NCI-H146 treated with DMSO at 0.1 percent for 48 hours (cell line): Measurements from ENCODE around the gene PRPSAP1.
"Not testable (repeated sequence)": the region's sequence is repeated elsewhere in the genome, so short reads cannot be mapped to it uniquely, and the experiment has no call there.

Experiments used
- DNase-seq: peaks from one replicate; lab custom pipeline; 2025; ENCODE audit not compliant: unreplicated experiment; lab: John Stamatoyannopoulos, UW

Gene PRPSAP1

DNA sequence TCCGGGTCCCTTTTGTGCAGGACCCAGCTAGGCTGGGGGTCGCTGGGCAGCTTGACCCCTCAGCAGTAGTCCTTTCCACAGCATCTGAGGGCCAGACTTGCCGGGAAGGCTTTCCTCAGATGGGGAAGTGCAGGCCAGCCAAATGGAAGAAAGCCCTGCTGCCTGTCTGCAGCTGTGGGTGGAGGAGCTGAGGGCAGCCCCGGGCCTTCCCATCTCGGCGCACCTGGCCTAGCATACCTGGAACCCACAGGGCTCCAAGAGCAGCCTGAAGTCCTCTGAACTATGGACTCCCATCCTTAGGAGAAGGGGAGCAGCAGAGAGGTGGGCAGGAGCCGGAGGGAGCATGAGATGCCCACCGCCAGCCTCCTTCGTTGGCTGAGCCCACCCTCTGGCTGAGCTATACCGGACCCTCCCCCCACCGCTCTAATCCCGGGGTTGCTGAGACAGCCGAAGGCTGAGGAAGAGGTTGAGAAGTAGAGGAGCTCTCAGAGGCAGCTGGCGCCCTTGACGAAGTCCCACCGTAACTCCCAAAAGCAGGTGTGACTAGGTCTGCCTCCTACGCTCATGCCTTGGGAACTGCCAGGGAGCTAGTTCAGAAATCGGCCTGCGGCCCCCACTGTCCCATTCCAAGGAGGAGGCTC lies 75.3 kb downstream of the PRPSAP1 start:
- no peak for DNase-seq

GRCh38 chr17:76277300-76278267 lies 76.1 kb downstream of the PRPSAP1 start:
- DNase-seq: no peak

DNA sequence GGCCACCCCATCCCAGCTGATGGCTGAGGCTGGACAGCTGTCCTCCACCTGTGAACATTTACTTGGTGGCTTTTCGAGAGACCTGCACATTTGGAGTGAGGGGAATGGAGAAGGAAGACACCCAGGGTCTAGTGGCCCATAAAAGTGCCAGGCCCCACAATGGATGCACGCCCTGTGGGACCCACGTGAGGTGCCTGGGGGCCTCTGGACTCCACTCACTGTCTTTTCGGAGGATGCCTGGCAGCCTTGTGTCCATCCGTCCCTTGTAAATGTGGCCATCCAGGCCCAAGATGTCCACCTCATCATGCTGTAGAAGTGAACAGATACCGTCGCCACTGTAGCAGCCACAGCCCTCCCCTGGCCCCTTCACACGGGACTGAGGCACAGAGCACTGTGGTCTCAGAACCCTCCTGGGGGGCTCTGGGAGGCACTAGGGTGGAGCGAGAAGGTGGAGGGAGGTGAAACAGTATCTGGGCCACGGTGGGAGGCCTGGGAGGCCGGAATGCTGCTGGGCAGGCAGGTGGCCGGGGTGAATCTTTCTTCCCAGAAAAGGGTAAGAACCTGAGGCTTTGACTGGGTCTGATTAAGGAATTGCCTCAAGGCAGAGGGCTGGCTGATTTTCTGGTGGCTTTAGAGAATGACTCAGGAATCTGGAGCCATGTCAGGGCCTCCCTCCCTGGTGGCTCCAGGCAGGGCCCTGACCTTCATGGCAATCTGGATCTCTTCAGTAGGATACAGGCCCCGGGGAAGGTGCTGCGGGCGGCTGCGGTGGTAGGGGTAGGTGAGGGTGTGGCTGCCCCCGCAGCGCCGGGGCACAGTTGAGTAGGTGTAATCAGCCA lies 77.0 kb downstream of the PRPSAP1 start:
- no peak for DNase-seq

GRCh38 chr17:76276069-76276431 lies 77.7 kb downstream of the PRPSAP1 start:
- DNase-seq: no peak

GRCh38 chr17:76275382-76276068 lies 78.2 kb downstream of the PRPSAP1 start:
- no peak for DNase-seq

DNA sequence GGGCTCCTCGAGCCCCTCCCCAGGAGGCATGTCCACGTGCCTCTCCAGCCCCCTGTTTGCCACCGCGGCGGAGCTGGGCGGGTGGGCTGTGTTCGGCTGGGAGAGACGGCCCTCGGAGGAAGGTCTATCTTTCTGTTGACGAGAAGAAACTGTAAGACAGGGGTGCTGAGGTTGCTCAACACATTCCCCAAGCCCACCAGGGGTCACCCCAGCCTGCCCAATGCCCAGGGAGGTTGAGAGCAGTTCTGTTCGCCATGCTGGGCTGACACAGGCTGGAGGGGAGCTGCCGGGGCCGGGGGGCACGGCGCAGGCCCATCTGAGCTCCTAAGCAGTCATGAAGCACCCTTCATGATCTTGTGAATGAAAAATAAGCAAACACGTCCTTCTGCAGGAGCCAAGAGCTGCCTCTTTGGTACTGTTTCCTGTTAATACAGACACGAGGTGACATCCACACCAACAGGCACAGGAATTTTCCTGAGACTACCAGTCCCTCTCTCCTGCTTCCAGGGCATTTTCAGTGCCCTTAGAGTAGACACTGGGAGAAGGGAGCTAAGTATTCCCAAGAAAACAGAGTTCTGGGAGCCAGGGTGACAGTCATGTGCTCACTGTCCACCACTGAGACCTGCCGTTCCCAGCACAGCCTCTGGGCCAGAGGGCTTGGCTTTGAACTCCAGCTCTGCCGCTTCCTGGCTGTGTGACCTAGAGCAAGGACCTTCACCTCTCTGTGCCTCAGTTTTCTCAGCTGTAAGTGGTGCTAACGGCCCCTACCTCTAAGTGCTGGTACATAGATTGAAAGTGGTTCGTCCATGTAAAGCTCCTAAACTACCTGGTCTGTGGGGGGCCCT lies 79.4 kb downstream of the PRPSAP1 start:
- DNase-seq: no peak

GRCh38 chr17:76273445-76274111 lies 80.1 kb downstream of the PRPSAP1 start:
- no peak for DNase-seq

DNA sequence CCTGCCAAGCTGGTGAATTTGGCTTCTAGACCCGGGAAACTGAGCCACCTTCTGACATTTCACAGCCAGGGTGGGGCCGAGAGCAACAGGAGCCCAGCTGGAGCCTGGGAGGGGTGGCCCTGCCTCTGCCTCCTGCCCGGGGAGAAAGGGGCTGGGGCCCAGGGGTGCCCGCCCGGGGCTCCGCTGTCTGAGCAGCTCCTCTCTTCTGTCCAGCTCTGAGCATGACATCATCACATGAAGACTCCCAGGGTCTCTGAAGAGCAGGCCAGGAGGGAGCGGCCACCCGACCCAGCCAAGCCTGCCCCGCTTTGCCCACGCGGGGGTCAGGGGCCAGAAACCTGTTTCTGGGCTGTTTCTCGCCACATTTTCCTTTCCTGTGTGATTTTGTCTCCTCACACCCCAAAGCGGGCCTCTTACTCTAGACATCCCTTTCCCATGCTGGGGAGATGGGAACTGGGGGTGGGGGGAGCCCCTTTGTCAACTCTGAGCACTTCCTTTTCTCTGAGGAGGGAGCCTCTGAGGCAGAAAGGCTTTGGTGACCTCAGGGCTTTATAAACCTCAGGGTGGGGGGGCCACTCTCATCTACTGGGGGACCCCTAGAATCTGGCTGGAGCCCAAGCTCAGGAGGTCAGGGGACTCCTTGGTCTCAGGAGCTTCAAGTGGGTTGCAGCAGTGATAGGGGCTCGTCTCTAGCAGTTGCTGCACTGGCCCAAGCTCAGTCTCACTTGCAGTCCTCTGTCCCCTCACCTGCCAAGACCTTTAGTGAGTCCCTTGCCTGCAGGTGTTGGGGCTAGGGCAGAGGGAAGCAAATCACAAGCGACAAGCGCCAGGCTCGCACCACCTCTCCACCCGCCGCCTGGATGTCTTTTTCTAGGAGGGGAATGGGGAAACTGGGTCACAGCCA lies 80.9 kb downstream of the PRPSAP1 start:
- no peak for DNase-seq

DNA sequence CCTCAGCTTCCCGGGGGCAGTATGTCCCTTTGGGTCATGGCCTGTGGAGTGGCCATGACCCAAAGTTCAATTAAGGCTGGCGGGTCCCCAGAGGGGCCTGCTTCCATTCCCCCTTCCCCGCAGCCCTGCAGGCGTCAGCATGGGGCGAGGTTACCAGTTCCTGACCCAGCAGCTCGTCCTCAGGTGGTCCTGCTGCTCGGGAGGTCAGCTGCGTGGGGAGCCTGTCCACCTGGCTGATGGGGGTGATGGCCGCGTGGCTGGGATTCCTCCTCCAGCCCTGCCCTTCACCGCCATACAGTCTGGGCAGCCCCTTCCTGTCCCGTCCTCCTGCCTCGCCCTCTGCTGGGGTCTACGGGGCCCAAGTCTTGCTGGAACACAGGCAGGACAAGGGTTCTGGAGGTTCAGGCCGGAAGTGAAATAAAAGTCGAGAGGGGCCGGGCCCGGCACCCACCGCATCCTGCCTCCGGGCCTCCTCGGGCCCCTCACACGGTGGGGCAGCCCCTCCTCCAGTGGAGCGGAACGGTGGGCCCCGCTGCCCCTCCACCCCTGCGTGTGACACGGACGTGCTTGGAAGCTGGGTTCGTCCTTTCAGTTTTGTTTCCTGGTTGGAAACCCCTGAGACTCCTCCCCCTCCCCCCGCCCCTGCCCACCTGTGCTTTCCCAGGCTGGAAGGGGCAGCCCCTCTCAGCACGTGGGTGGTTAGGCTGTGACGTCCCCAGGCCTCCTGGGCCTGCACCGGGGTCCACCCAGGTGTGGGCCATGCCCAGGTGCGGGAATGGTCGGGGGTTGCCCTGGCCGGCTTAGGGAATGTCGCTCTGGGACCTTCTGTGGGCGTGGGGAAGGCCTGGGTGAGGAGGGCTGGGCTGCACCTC lies 81.8 kb downstream of the PRPSAP1 start:
- no peak for DNase-seq

- DNase-seq: no peak
Measured at GRCh38 chr17:76270770-76271668, 82.7 kb downstream of the PRPSAP1 start.

DNA sequence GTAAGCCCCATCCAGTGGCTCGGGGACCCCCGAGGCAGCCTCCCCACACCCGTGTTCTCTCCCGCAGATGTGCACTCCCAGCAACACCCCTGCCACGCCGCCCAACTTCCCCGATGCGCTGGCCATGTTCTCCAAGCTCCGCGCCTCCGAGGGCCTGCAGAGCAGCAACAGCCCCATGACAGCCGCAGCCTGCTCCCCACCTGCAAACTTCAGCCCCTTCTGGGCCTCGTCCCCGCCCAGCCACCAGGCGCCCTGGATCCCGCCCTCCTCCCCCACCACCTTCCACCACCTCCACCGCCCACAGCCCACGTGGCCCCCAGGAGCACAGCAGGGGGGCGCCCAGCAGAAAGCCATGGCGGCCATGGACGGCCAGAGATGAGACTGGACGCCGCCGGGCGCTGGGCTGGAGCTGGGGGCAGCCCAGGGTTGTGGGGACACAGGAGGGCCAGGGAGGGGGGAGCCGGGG lies 83.6 kb downstream of the PRPSAP1 start:
- DNase-seq: no peak

- DNase-seq: no peak
Measured at GRCh38 chr17:76268991-76269981, 84.4 kb downstream of the PRPSAP1 start.

DNA sequence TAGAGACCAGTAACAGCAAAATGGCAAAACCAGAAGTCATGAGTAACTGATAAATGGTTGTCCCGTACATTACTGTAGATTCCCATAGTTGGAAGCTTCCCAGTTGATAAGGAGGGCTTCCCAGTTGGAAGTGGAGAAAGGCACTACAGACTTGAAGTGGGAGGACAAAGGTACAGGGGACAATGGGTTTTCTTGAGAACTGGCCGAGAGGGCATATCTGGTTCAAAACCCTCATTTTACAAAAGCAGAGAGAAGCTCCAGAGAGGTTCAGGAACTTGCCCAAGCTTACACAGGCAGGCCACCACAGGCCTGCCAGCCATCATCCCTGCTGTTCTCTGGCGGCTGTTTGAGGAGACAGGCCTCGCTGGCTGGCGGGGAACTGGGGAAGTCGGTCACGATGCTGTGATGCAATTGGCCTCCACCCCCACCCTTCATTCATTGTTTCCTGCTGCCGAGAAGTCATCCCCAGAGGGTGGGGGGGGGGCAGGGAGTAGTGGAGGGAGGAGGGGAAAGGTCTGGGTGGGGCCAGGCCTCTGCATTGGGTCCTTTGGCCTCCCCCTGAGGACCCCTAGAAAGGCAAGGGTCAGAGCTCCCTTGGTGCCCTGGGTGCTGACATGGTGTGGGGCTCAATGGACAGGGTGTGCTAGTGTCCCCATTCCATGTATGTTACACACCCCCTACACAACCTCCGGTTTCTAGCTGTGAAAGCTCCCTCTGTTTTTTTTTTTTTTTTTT lies 85.5 kb downstream of the PRPSAP1 start:
- no peak for DNase-seq

DNA sequence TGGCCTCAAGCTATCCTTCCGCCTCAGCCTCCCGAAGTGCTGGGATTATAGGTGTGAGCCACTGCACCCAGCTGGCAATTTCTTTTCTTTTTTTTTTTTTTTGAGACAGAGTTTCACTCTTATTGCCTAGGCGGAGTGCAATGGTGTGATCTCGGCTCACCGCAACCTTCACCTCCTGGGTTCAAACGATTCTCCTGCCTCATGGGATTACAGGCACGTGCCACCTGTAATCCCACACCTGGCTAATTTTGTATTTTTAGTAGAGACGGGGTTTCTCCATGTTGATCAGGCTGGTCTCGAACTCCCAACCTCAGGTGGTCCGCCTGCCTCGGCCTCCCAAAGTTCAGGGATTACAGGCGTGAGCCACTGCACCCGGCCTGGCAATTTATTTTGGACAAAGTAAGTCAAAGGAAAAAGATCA lies 86.1 kb downstream of the PRPSAP1 start:
- not testable (repeated sequence) for DNase-seq
